ENCODE data around the gene ZIC5.

Gene ZIC5

GRCh38 chr13:99935772-99936171 is 35.8 kb downstream of the ZIC5 start:
- DNase-seq (ENCODE audit: low read depth), result no peak
- no peak overlapping the region for H3K9ac ChIP-seq (ENCODE audit: low read length)
- no peak overlapping the region for H3K4me3 ChIP-seq (ENCODE audit: low read length)
- H3K9me3 ChIP-seq (ENCODE audit: control insufficient read depth, low read length), result no peaks in the 10 kb centered on the region
- peaks cover 32% of the 10 kb centered on the region for H3K27me3 ChIP-seq (replicated peaks; ENCODE audit: control insufficient read depth, insufficient read depth, low read length)
- no peaks in the 10 kb centered on the region for H3K4me1 ChIP-seq (ENCODE audit: control insufficient read depth, insufficient read depth, low read length)
- no peaks in the 10 kb centered on the region for H3K36me3 ChIP-seq (ENCODE audit: control insufficient read depth, insufficient read depth, low read length, severe bottlenecking)

- DNase-seq (ENCODE audit: low read depth), result no peak
- no peak overlapping the region for H3K9ac ChIP-seq (ENCODE audit: low read length)
- H3K4me3 ChIP-seq (ENCODE audit: low read length), result no peak overlapping the region
- peaks cover 32% of the 10 kb centered on the region for H3K27me3 ChIP-seq (replicated peaks; ENCODE audit: control insufficient read depth, insufficient read depth, low read length)
- H3K4me1 ChIP-seq (ENCODE audit: control insufficient read depth, insufficient read depth, low read length), result no peaks in the 10 kb centered on the region
- H3K9me3 ChIP-seq (ENCODE audit: control insufficient read depth, low read length), result no peaks in the 10 kb centered on the region
- no peaks in the 10 kb centered on the region for H3K36me3 ChIP-seq (ENCODE audit: control insufficient read depth, insufficient read depth, low read length, severe bottlenecking)
Observed at GRCh38 chr13:99932912-99933311, 38.7 kb downstream of the ZIC5 start.

- no peak for DNase-seq (ENCODE audit: low read depth)
- peaks cover 38% of the 10 kb centered on the region for H3K27me3 ChIP-seq (replicated peaks; ENCODE audit: control insufficient read depth, insufficient read depth, low read length)
- no peak overlapping the region for H3K9ac ChIP-seq (ENCODE audit: low read length)
- peaks cover 5% of the 10 kb centered on the region for H3K4me1 ChIP-seq (ENCODE audit: control insufficient read depth, insufficient read depth, low read length)
- H3K4me3 ChIP-seq (ENCODE audit: low read length), result no peak overlapping the region
- H3K9me3 ChIP-seq (ENCODE audit: control insufficient read depth, low read length), result no peaks in the 10 kb centered on the region
- H3K36me3 ChIP-seq (ENCODE audit: control insufficient read depth, insufficient read depth, low read length, severe bottlenecking), result no peaks in the 10 kb centered on the region
Observed at GRCh38 chr13:99930925-99931324, 40.6 kb downstream of the ZIC5 start.

- Histone ChIP-seq H3K4me3 (ENCODE audit: low read length) (no peak overlapping the region), H3K9ac (ENCODE audit: low read length) (no peak overlapping the region), H3K9me3 (ENCODE audit: control insufficient read depth, low read length) (no peaks in the 10 kb centered on the region), H3K27me3 (replicated peaks; ENCODE audit: control insufficient read depth, insufficient read depth, low read length) (peaks cover 39% of the 10 kb centered on the region), H3K4me1 (ENCODE audit: control insufficient read depth, insufficient read depth, low read length) (peaks cover 6% of the 10 kb centered on the region), H3K36me3 (ENCODE audit: control insufficient read depth, insufficient read depth, low read length, severe bottlenecking) (no peaks in the 10 kb centered on the region)
- DNase-seq (ENCODE audit: low read depth), result no peak
Observed at GRCh38 chr13:99929866-99930265, 41.7 kb downstream of the ZIC5 start.

GRCh38 chr13:99926014-99926731 is 45.4 kb downstream of the ZIC5 start:
- no peak overlapping the region for H3K9ac ChIP-seq (ENCODE audit: low read length)
- no peak for DNase-seq (ENCODE audit: low read depth)

GRCh38 chr13:99923877-99924582 is 47.5 kb downstream of the ZIC5 start:
- no peak overlapping the region for H3K4me3 ChIP-seq (ENCODE audit: low read length)
- no peak overlapping the region for H3K9ac ChIP-seq (ENCODE audit: low read length)
- H3K27me3 ChIP-seq (replicated peaks; ENCODE audit: control insufficient read depth, insufficient read depth, low read length), result peaks cover 40% of the 10 kb centered on the region
- no peaks in the 10 kb centered on the region for H3K9me3 ChIP-seq (ENCODE audit: control insufficient read depth, low read length)
- peaks cover 6% of the 10 kb centered on the region for H3K4me1 ChIP-seq (ENCODE audit: control insufficient read depth, insufficient read depth, low read length)
- H3K36me3 ChIP-seq (ENCODE audit: control insufficient read depth, insufficient read depth, low read length, severe bottlenecking), result no peaks in the 10 kb centered on the region
- no peak for DNase-seq (ENCODE audit: low read depth)

More at GRCh38 chr13:99926014-99926731, 45.4 kb downstream of the ZIC5 start:
- peaks cover 6% of the 10 kb centered on the region for H3K4me1 ChIP-seq (ENCODE audit: control insufficient read depth, insufficient read depth, low read length)
- no peaks in the 10 kb centered on the region for H3K36me3 ChIP-seq (ENCODE audit: control insufficient read depth, insufficient read depth, low read length, severe bottlenecking)
- H3K4me3 ChIP-seq (ENCODE audit: low read length), result peak overlapping the region; percentile 38
- H3K27me3 ChIP-seq (replicated peaks; ENCODE audit: control insufficient read depth, insufficient read depth, low read length), result peaks cover 44% of the 10 kb centered on the region
- H3K9me3 ChIP-seq (ENCODE audit: control insufficient read depth, low read length), result no peaks in the 10 kb centered on the region

- Histone ChIP-seq H3K9ac (ENCODE audit: low read length) (no peak overlapping the region), H3K9me3 (ENCODE audit: control insufficient read depth, low read length) (no peaks in the 10 kb centered on the region), H3K36me3 (ENCODE audit: control insufficient read depth, insufficient read depth, low read length, severe bottlenecking) (no peaks in the 10 kb centered on the region)
Observed at GRCh38 chr13:99922631-99923404, 48.7 kb downstream of the ZIC5 start.

GRCh38 chr13:99919132-99919531 is 52.4 kb downstream of the ZIC5 start:
- Histone ChIP-seq H3K4me1 (ENCODE audit: control insufficient read depth, insufficient read depth, low read length) (no peaks in the 10 kb centered on the region), H3K4me3 (ENCODE audit: low read length) (no peak overlapping the region), H3K9me3 (ENCODE audit: control insufficient read depth, low read length) (no peaks in the 10 kb centered on the region), H3K36me3 (ENCODE audit: control insufficient read depth, insufficient read depth, low read length, severe bottlenecking) (no peaks in the 10 kb centered on the region), H3K27me3 (replicated peaks; ENCODE audit: control insufficient read depth, insufficient read depth, low read length) (peaks cover 40% of the 10 kb centered on the region), H3K9ac (ENCODE audit: low read length) (no peak overlapping the region)
- no peak for DNase-seq (ENCODE audit: low read depth)

More at GRCh38 chr13:99922631-99923404, 48.7 kb downstream of the ZIC5 start:
- Histone ChIP-seq H3K27me3 (replicated peaks; ENCODE audit: control insufficient read depth, insufficient read depth, low read length) (peaks cover 41% of the 10 kb centered on the region), H3K4me3 (ENCODE audit: low read length) (no peak overlapping the region), H3K4me1 (ENCODE audit: control insufficient read depth, insufficient read depth, low read length) (peaks cover 6% of the 10 kb centered on the region)
- no peak for DNase-seq (ENCODE audit: low read depth)

- Histone ChIP-seq H3K27me3 (replicated peaks; ENCODE audit: control insufficient read depth, insufficient read depth, low read length) (peaks cover 45% of the 10 kb centered on the region), H3K36me3 (ENCODE audit: control insufficient read depth, insufficient read depth, low read length, severe bottlenecking) (no peaks in the 10 kb centered on the region), H3K4me1 (ENCODE audit: control insufficient read depth, insufficient read depth, low read length) (no peaks in the 10 kb centered on the region), H3K9ac (ENCODE audit: low read length) (no peak overlapping the region), H3K4me3 (ENCODE audit: low read length) (no peak overlapping the region), H3K9me3 (ENCODE audit: control insufficient read depth, low read length) (no peaks in the 10 kb centered on the region)
- DNase-seq (ENCODE audit: low read depth), result peak; percentile 81
Observed at GRCh38 chr13:99916366-99917103, 55.0 kb downstream of the ZIC5 start.

GRCh38 chr13:99913167-99913566 is 58.4 kb downstream of the ZIC5 start:
- H3K4me3 ChIP-seq (ENCODE audit: low read length), result no peak overlapping the region
- no peak for DNase-seq (ENCODE audit: low read depth)
- peaks cover 3% of the 10 kb centered on the region for H3K9me3 ChIP-seq (ENCODE audit: control insufficient read depth, low read length)
- H3K9ac ChIP-seq (ENCODE audit: low read length), result no peak overlapping the region
- no peaks in the 10 kb centered on the region for H3K36me3 ChIP-seq (ENCODE audit: control insufficient read depth, insufficient read depth, low read length, severe bottlenecking)
- peaks cover 2% of the 10 kb centered on the region for H3K4me1 ChIP-seq (ENCODE audit: control insufficient read depth, insufficient read depth, low read length)
- peaks cover 65% of the 10 kb centered on the region for H3K27me3 ChIP-seq (replicated peaks; ENCODE audit: control insufficient read depth, insufficient read depth, low read length)
